ENCODE data around the gene TMEM63B.
"Not testable (repeated sequence)": the region's sequence is repeated elsewhere in the genome, so short reads cannot be mapped to it uniquely, and the experiment has no call there.

TMEM63B gene

DNA sequence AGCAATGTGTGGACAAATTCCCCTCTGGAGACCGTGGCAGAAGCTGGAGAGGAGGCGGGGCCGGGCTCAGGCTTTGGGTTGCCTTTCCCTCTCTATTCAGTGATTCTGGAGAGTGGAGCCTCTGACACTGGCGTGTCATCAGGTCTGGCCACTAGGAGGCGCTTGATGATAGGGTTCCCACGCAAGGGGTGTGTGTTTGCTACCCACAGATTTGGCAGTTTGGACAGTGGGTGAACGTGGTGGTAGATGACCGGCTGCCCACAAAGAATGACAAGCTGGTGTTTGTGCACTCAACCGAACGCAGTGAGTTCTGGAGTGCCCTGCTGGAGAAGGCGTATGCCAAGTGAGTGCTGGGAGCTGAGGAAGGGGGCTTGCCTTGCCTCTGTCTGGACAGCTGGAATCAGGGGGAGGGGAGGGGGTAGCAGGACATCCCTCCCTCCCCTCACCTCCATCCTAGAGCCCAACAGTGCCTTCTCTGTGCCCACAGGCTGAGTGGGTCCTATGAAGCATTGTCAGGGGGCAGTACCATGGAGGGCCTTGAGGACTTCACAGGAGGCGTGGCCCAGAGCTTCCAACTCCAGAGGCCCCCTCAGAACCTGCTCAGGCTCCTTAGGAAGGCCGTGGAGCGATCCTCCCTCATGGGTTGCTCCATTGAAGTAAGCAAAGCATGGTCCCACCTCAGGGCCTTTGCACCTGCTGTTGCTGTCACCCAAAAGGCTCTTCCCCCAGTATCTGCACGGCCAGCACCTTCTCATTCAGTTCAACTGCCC, 45.6 kb downstream of the TMEM63B start:
- DNase-seq = no peak

- DNase-seq = no peak
Observed at GRCh38 chr6:44176130-44176761, 48.9 kb downstream of the TMEM63B start.

DNA sequence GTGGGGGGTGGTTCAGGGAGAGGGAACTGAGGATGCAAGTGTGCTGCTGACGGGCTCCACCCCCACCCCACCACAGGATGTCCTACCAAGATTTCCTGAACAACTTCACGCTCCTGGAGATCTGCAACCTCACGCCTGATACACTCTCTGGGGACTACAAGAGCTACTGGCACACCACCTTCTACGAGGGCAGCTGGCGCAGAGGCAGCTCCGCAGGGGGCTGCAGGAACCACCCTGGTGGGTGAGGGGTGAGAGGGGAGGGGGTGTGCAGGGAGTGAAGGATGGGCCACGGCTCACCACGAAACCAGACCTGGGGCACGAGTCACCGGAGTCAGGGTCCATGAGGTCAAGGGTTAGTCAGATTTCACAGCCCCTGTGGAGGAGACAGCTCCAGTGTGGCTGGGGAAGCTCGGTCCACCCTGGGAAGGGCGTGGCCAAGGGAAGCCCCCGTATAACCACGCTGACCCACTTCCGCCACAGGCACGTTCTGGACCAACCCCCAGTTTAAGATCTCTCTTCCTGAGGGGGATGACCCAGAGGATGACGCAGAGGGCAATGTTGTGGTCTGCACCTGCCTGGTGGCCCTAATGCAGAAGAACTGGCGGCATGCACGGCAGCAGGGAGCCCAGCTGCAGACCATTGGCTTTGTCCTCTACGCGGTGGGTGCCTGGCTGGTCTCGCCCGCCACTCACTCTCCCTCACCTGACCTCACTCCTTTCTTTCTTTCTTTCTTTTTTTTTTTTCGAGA, 49.6 kb downstream of the TMEM63B start:
- DNase-seq = no peak

GRCh38 chr6:44177691-44178423, 50.5 kb downstream of the TMEM63B start:
- DNase-seq = no peak

- no peak for DNase-seq
Observed at GRCh38 chr6:44178424-44179071, 51.2 kb downstream of the TMEM63B start.

GRCh38 chr6:44179072-44179536, 51.8 kb downstream of the TMEM63B start:
- no peak for DNase-seq

- no peak for DNase-seq
Observed at GRCh38 chr6:44179648-44180047, 52.3 kb downstream of the TMEM63B start.

DNA sequence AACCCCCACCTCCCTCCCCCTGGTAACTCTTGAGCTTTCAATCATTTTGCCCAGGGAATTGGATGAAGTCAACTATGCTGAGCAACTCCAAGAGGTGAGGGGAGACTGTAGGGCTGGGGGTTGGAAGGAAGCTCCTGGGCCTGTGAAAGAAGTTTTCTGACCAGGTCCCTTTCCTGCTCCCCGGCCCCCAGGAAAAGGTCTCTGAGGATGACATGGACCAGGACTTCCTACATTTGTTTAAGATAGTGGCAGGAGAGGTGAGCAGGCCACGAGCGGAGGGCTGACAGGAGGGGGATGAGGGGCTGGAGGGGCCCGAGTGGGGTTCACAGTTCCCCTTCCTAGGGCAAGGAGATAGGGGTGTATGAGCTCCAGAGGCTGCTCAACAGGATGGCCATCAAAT, 53.1 kb downstream of the TMEM63B start:
- DNase-seq = no peak

DNA sequence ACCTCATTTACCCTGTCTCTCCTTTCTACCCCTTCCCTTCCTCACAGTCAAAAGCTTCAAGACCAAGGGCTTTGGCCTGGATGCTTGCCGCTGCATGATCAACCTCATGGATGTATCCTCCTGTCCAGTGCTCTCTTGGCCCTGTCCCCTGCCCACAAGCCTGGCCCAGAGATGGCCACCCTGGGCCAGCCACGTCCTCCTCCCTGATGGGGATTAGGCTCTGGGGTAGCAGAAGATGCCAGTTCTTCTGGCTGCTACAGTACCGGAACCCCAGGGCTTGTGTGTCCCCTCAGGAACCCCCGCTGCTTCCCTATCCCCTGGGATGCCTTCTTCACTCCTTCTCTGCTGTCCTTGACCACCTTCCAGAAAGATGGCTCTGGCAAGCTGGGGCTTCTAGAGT, 53.5 kb downstream of the TMEM63B start:
- DNase-seq = no peak

DNA sequence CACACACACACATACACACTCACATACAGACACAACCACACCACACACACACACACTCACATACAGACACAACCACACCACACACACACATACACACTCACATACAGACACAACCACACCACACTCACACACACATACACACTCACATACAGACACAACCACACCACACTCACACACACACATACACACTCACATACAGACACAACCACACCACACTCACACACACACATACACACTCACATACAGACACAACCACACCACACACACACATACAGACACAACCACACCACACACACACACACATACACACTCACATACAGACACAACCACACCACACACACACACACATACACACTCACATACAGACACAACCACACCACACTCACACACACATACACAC, 54.4 kb downstream of the TMEM63B start:
- not testable (repeated sequence) for DNase-seq

GRCh38 chr6:44182911-44183390, 55.6 kb downstream of the TMEM63B start:
- DNase-seq = no peak

DNA sequence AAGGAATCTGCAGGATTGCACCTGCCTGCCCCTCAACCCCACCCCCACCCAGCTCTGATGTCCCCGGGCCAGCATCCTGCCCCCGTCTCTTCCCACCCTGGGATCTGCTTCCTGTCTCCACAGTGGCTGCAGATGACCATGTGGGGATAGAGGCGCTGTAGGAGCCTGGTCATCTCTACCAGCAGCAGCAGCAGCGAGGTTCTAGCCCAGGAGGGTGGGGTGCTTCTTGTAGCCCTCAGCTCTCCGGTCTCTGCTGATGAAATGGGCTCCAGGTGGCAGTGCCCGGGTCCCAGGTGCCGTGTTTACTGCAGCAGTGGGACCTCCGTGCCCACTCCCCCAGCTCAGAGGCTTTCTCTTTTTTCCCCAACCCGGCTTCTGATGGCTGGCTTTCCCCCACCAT, 56.4 kb downstream of the TMEM63B start:
- DNase-seq = no peak

GRCh38 chr6:44185356-44185755, 58.0 kb downstream of the TMEM63B start:
- not testable (repeated sequence) for DNase-seq

- DNase-seq = no peak
Observed at GRCh38 chr6:44185953-44186634, 58.7 kb downstream of the TMEM63B start.

- no peak for DNase-seq
Observed at GRCh38 chr6:44186635-44187025, 59.3 kb downstream of the TMEM63B start.

GRCh38 chr6:44188819-44189218, 61.5 kb downstream of the TMEM63B start:
- DNase-seq = no peak

GRCh38 chr6:44189257-44189656, 61.9 kb downstream of the TMEM63B start:
- DNase-seq = no peak

DNA sequence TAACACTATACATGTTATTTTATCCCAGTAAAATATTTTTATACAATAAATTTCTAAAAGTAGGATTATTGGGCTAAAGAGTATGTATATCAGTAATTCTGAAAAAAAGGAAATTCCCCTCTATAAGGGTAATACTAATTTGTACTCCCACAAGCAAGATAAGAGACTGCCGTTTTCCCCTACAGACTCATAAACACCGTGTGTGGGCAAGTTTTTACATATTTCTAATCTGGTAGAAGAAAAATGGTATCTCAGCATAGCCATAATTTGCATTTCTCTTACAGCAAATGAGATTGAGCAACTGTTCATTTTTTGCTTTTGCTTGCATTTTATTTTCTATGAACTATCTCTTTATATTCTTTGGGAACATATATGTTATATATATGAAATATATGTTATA, 63.4 kb downstream of the TMEM63B start:
- DNase-seq = no peak

DNA sequence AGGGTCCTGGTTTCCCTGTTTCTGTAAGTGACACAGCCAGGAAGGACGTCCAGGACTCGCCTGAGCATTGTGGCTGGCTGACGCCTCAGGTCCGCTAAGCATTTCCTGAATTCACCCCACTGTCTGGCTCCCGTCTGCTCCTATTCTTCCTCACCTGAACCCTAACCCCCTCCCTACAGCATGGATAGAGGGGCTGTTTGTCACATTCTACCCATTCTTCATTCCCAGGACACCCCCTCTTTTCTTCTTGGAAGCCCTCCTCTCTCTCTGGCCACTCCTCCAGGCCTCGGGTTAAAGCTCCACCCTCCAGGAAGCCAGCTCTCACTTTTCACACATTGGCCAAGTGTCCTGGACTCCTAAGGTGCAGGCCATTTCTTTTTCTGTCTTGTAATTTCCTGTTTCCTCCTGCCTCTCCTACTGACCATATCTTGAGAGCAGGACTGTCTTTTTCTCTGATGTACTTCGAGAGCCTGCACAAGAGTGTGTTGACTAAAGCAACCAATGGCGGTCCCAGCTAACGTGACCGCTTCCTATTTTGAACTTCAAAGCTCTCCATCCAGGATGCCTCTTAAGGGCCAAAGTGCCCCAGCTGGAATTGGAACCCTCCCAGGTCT, 65.2 kb downstream of the TMEM63B start:
- no peak for DNase-seq

DNA sequence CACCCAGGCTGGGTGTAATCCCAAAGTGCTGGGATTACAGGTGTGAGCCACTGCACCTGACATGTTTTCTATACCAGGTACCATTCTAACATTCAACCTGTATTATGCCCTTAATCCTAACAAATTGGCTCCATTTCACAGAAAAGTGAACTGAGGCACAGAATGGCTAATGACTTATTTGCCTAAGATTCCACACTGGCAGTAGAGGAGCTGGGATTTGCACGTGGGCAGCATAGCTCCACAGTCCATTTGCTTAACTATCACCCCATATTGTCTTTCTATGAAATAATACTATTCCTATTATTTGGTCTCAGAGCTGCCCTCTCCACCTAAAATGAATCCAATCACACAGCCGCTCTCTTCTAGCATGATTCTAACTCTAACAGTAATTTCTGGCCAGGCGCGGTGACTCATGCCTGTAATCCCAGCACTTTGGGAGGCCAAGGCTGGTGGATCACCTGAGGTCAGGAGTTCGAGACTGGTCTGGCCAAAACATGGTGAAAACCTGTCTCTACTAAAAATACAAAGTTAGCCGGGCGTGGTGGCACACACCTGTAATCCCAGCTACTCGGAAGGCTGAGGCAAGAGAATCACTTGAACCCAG, 66.1 kb downstream of the TMEM63B start:
- DNase-seq = no peak

DNA sequence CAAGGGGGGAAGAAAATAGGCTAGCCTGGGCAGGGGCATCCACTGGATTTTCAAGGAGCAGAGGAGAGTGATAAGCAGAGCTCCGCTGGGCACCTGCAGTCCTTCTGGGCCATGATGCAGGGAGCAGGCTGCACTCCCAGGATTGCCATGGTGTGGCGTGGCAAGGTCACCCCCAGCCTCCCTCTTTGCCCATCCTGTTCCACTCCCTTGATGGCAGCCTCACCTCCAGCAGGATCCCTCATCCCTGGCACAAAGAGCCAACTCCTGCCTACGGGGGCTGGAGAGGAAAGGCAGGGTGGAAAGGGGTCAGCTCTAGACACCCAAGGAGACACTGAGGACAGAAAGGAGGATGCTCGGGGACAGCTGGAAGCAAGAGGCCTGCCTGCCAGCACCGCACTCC, 67.0 kb downstream of the TMEM63B start:
- DNase-seq = no peak

All from NCI-H446 treated with DMSO at 0.1 percent for 48 hours (cell line).